ENCODE data around the gene AGER.

Gene AGER

GRCh38 chr6:32195902-32196681 lies 12.0 kb upstream of the AGER start (continued):
- TF ChIP-seq PRDM2 (tag by site-specific recombination; IDR thresholded peaks at IDR 0.05; ENCODE audit: borderline replicate concordance): no peak
- TF ChIP-seq ZNF433 (tag by site-specific recombination; IDR thresholded peaks at IDR 0.05; ENCODE audit: low read depth): no peak
- TF ChIP-seq ZNF311 (tag by site-specific recombination; IDR thresholded peaks at IDR 0.05; ENCODE audit: borderline replicate concordance): no peak
- TF ChIP-seq ZNF561 (tag by site-specific recombination; IDR thresholded peaks at IDR 0.05; ENCODE audit: borderline replicate concordance): no peak; the same call in none of the 2 replicates
- no peak for TF ChIP-seq ZNF639 (tag by site-specific recombination; IDR thresholded peaks at IDR 0.05)
- peak; percentile 21; the same call in 1 of the 2 replicates for TF ChIP-seq ZXDB (tag by site-specific recombination; IDR thresholded peaks at IDR 0.05)
- peak; percentile 29 for TF ChIP-seq PRDM4 (tag by site-specific recombination; IDR thresholded peaks at IDR 0.05)
- no peak for TF ChIP-seq SALL2 (tag by site-specific recombination; IDR thresholded peaks at IDR 0.05; ENCODE audit: borderline replicate concordance)
- TF ChIP-seq, protein P1, sequence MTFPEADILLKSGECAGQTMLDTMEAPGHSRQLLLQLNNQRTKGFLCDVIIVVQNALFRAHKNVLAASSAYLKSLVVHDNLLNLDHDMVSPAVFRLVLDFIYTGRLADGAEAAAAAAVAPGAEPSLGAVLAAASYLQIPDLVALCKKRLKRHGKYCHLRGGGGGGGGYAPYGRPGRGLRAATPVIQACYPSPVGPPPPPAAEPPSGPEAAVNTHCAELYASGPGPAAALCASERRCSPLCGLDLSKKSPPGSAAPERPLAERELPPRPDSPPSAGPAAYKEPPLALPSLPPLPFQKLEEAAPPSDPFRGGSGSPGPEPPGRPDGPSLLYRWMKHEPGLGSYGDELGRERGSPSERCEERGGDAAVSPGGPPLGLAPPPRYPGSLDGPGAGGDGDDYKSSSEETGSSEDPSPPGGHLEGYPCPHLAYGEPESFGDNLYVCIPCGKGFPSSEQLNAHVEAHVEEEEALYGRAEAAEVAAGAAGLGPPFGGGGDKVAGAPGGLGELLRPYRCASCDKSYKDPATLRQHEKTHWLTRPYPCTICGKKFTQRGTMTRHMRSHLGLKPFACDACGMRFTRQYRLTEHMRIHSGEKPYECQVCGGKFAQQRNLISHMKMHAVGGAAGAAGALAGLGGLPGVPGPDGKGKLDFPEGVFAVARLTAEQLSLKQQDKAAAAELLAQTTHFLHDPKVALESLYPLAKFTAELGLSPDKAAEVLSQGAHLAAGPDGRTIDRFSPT (tag by site-specific recombination; IDR thresholded peaks at IDR 0.05): peak; percentile 52
- TF ChIP-seq, protein P2, sequence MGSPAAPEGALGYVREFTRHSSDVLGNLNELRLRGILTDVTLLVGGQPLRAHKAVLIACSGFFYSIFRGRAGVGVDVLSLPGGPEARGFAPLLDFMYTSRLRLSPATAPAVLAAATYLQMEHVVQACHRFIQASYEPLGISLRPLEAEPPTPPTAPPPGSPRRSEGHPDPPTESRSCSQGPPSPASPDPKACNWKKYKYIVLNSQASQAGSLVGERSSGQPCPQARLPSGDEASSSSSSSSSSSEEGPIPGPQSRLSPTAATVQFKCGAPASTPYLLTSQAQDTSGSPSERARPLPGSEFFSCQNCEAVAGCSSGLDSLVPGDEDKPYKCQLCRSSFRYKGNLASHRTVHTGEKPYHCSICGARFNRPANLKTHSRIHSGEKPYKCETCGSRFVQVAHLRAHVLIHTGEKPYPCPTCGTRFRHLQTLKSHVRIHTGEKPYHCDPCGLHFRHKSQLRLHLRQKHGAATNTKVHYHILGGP (tag by site-specific recombination; IDR thresholded peaks at IDR 0.05): no peak
- no peak for TF ChIP-seq ZNF664 (tag by site-specific recombination; IDR thresholded peaks at IDR 0.05)
- TF ChIP-seq ZBTB6 (tag by site-specific recombination; IDR thresholded peaks at IDR 0.05): no peak
- TF ChIP-seq, protein P3, sequence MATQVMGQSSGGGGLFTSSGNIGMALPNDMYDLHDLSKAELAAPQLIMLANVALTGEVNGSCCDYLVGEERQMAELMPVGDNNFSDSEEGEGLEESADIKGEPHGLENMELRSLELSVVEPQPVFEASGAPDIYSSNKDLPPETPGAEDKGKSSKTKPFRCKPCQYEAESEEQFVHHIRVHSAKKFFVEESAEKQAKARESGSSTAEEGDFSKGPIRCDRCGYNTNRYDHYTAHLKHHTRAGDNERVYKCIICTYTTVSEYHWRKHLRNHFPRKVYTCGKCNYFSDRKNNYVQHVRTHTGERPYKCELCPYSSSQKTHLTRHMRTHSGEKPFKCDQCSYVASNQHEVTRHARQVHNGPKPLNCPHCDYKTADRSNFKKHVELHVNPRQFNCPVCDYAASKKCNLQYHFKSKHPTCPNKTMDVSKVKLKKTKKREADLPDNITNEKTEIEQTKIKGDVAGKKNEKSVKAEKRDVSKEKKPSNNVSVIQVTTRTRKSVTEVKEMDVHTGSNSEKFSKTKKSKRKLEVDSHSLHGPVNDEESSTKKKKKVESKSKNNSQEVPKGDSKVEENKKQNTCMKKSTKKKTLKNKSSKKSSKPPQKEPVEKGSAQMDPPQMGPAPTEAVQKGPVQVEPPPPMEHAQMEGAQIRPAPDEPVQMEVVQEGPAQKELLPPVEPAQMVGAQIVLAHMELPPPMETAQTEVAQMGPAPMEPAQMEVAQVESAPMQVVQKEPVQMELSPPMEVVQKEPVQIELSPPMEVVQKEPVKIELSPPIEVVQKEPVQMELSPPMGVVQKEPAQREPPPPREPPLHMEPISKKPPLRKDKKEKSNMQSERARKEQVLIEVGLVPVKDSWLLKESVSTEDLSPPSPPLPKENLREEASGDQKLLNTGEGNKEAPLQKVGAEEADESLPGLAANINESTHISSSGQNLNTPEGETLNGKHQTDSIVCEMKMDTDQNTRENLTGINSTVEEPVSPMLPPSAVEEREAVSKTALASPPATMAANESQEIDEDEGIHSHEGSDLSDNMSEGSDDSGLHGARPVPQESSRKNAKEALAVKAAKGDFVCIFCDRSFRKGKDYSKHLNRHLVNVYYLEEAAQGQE (tag by site-specific recombination; IDR thresholded peaks at IDR 0.05): peak; percentile 33
- TF ChIP-seq GLI2 (tag by site-specific recombination; IDR thresholded peaks at IDR 0.05; ENCODE audit: borderline replicate concordance, low read depth): no peak
- TF ChIP-seq TRIM28 (IDR thresholded peaks at IDR 0.05; ENCODE audit: borderline replicate concordance, low read length): no peak
- TF ChIP-seq ZNF10 (tag by site-specific recombination; IDR thresholded peaks at IDR 0.05): no peak
- no peak for TF ChIP-seq ZNF776 (tag by site-specific recombination; IDR thresholded peaks at IDR 0.05; ENCODE audit: borderline replicate concordance)
- TF ChIP-seq ZNF792 (tag by site-specific recombination; IDR thresholded peaks at IDR 0.05): no peak
- peak; percentile 90 for TF ChIP-seq ZNF423 (tag by site-specific recombination; IDR thresholded peaks at IDR 0.05)
- peak; percentile 90 for TF ChIP-seq ZNF629 (tag by site-specific recombination; IDR thresholded peaks at IDR 0.05)
